NOMO-1 treated with dmso at 0.1 percent for 144 hours (cell line): Measurements from ENCODE around the gene KRT72.

Experiments
- DNase-seq: peaks from one replicate; lab custom pipeline; 2025; ENCODE audit not compliant: unreplicated experiment; lab: John Stamatoyannopoulos, UW

Gene KRT72

GRCh38 chr12:52600941-52601481, at the start of gene KRT72:
Gene KRT72, minus strand, starts transcription at chr12:52601463. Its CDS starts 11 bp downstream, at chr12:52601452.
- no peak for DNase-seq

GRCh38 chr12:52650520-52651081, 49.3 kb upstream of the KRT72 start:
- no peak for DNase-seq

GRCh38 chr12:52649066-52649465, 47.8 kb upstream of the KRT72 start:
- no peak for DNase-seq

- DNase-seq = no peak
Observed at GRCh38 chr12:52648012-52648550, 46.8 kb upstream of the KRT72 start.

- DNase-seq = no peak
Observed at GRCh38 chr12:52647601-52648000, 46.3 kb upstream of the KRT72 start.

- no peak for DNase-seq
Observed at GRCh38 chr12:52646613-52647012, 45.4 kb upstream of the KRT72 start.

GRCh38 chr12:52645982-52646381, 44.7 kb upstream of the KRT72 start:
- no peak for DNase-seq

- DNase-seq = no peak
Observed at GRCh38 chr12:52645120-52645761, 44.0 kb upstream of the KRT72 start.

- DNase-seq = no peak
Observed at GRCh38 chr12:52644078-52644415, 42.8 kb upstream of the KRT72 start.

GRCh38 chr12:52643233-52644077, 42.2 kb upstream of the KRT72 start:
- no peak for DNase-seq

GRCh38 chr12:52641468-52641867, 40.2 kb upstream of the KRT72 start:
- no peak for DNase-seq

- DNase-seq = no peak
Observed at GRCh38 chr12:52637299-52637698, 36.0 kb upstream of the KRT72 start.

GRCh38 chr12:52636592-52637258, 35.5 kb upstream of the KRT72 start:
- no peak for DNase-seq

- DNase-seq = no peak
Observed at GRCh38 chr12:52636189-52636588, 34.9 kb upstream of the KRT72 start.

GRCh38 chr12:52634266-52635056, 33.2 kb upstream of the KRT72 start:
- DNase-seq = no peak

- peak; percentile 15 for DNase-seq
Observed at GRCh38 chr12:52633383-52633782, 32.1 kb upstream of the KRT72 start.

GRCh38 chr12:52632656-52633055, 31.4 kb upstream of the KRT72 start:
- DNase-seq = no peak

- DNase-seq = no peak
Observed at GRCh38 chr12:52631676-52632459, 30.6 kb upstream of the KRT72 start.

- no peak for DNase-seq
Observed at GRCh38 chr12:52631264-52631663, 30.0 kb upstream of the KRT72 start.
